ENCODE data around the gene AOC2. TPM values are rescaled to one million over a fixed set of nuclear protein-coding genes. Genes with fewer than 3 reads are reported as not detected.

The AOC2 gene
- total RNA-seq, 1 experiment from 2014 or later = 11.0 TPM

- no peak for ATAC-seq
- Mint-ChIP-seq H3K4me1 (no peaks in the 10 kb centered on the region), H3K36me3 (peaks cover 49% of the 10 kb centered on the region), H3K27ac (no peak overlapping the region), H3K27me3 (ENCODE audit: low read depth) (no peaks in the 10 kb centered on the region), H3K4me3 (no peak overlapping the region), H3K9me3 (no peaks in the 10 kb centered on the region)
- CTCF ChIA-PET = interaction anchor here (0.6 to 4.5 kb wide), 6 partner anchors 21 to 153 kb away, joined by 3 to 52 read pairs (median 6); partner anchors contain the start of genes BECN1 and RPL27
- POLR2A ChIA-PET = interaction anchor here (0.5 to 1.4 kb wide), 4 partner anchors 12 to 153 kb away, joined by 3 to 5 read pairs (median 3); partner anchors contain the start of gene PSME3
- no peak for DNase-seq (ENCODE audit: low spot score)
- TF ChIP-seq ZNF423 (CRISPR knock-in tag; IDR thresholded peaks at IDR 0.05) (no peak), HMGA2 (CRISPR knock-in tag; IDR thresholded peaks at IDR 0.05) (no peak), TCF7 (CRISPR knock-in tag; IDR thresholded peaks at IDR 0.05; ENCODE audit: low read depth) (no peak), RELA (CRISPR knock-in tag; IDR thresholded peaks at IDR 0.05; ENCODE audit: borderline replicate concordance) (no peak), GABPB1 (CRISPR knock-in tag; IDR thresholded peaks at IDR 0.05) (no peak), MXD4 (CRISPR knock-in tag; IDR thresholded peaks at IDR 0.05; ENCODE audit: borderline replicate concordance) (no peak), IRF2 (CRISPR knock-in tag; IDR thresholded peaks at IDR 0.05; ENCODE audit: borderline replicate concordance, low read depth) (no peak), ZNF512 (CRISPR knock-in tag; IDR thresholded peaks at IDR 0.05; ENCODE audit: borderline replicate concordance) (no peak), NFYB (CRISPR knock-in tag; conservative IDR thresholded peaks at IDR 0.05; ENCODE audit: low read depth) (no peak), ETV6 (CRISPR knock-in tag; IDR thresholded peaks at IDR 0.05) (no peak), JAZF1 (CRISPR knock-in tag; IDR thresholded peaks at IDR 0.05) (no peak), ATF6 (CRISPR knock-in tag; IDR thresholded peaks at IDR 0.05) (no peak), E2F5 (CRISPR knock-in tag; IDR thresholded peaks at IDR 0.05) (no peak)
- TF ChIP-seq, protein P1, sequence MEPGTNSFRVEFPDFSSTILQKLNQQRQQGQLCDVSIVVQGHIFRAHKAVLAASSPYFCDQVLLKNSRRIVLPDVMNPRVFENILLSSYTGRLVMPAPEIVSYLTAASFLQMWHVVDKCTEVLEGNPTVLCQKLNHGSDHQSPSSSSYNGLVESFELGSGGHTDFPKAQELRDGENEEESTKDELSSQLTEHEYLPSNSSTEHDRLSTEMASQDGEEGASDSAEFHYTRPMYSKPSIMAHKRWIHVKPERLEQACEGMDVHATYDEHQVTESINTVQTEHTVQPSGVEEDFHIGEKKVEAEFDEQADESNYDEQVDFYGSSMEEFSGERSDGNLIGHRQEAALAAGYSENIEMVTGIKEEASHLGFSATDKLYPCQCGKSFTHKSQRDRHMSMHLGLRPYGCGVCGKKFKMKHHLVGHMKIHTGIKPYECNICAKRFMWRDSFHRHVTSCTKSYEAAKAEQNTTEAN (CRISPR knock-in tag; IDR thresholded peaks at IDR 0.05) = no peak
- TF ChIP-seq, protein P2, sequence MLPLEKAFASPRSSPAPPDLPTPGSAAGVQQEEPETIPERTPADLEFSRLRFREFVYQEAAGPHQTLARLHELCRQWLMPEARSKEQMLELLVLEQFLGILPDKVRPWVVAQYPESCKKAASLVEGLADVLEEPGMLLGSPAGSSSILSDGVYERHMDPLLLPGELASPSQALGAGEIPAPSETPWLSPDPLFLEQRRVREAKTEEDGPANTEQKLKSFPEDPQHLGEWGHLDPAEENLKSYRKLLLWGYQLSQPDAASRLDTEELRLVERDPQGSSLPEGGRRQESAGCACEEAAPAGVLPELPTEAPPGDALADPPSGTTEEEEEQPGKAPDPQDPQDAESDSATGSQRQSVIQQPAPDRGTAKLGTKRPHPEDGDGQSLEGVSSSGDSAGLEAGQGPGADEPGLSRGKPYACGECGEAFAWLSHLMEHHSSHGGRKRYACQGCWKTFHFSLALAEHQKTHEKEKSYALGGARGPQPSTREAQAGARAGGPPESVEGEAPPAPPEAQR (CRISPR knock-in tag; IDR thresholded peaks at IDR 0.05) = no peak
- TF ChIP-seq, protein P3, sequence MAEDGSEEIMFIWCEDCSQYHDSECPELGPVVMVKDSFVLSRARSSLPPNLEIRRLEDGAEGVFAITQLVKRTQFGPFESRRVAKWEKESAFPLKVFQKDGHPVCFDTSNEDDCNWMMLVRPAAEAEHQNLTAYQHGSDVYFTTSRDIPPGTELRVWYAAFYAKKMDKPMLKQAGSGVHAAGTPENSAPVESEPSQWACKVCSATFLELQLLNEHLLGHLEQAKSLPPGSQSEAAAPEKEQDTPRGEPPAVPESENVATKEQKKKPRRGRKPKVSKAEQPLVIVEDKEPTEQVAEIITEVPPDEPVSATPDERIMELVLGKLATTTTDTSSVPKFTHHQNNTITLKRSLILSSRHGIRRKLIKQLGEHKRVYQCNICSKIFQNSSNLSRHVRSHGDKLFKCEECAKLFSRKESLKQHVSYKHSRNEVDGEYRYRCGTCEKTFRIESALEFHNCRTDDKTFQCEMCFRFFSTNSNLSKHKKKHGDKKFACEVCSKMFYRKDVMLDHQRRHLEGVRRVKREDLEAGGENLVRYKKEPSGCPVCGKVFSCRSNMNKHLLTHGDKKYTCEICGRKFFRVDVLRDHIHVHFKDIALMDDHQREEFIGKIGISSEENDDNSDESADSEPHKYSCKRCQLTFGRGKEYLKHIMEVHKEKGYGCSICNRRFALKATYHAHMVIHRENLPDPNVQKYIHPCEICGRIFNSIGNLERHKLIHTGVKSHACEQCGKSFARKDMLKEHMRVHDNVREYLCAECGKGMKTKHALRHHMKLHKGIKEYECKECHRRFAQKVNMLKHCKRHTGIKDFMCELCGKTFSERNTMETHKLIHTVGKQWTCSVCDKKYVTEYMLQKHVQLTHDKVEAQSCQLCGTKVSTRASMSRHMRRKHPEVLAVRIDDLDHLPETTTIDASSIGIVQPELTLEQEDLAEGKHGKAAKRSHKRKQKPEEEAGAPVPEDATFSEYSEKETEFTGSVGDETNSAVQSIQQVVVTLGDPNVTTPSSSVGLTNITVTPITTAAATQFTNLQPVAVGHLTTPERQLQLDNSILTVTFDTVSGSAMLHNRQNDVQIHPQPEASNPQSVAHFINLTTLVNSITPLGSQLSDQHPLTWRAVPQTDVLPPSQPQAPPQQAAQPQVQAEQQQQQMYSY (CRISPR knock-in tag; IDR thresholded peaks at IDR 0.05) = no peak
- TF ChIP-seq, protein P4, sequence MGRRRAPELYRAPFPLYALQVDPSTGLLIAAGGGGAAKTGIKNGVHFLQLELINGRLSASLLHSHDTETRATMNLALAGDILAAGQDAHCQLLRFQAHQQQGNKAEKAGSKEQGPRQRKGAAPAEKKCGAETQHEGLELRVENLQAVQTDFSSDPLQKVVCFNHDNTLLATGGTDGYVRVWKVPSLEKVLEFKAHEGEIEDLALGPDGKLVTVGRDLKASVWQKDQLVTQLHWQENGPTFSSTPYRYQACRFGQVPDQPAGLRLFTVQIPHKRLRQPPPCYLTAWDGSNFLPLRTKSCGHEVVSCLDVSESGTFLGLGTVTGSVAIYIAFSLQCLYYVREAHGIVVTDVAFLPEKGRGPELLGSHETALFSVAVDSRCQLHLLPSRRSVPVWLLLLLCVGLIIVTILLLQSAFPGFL (CRISPR knock-in tag; IDR thresholded peaks at IDR 0.05; ENCODE audit: borderline replicate concordance) = no peak
- TF ChIP-seq, protein P5, sequence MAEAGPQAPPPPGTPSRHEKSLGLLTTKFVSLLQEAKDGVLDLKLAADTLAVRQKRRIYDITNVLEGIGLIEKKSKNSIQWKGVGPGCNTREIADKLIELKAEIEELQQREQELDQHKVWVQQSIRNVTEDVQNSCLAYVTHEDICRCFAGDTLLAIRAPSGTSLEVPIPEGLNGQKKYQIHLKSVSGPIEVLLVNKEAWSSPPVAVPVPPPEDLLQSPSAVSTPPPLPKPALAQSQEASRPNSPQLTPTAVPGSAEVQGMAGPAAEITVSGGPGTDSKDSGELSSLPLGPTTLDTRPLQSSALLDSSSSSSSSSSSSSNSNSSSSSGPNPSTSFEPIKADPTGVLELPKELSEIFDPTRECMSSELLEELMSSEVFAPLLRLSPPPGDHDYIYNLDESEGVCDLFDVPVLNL (CRISPR knock-in tag; IDR thresholded peaks at IDR 0.05; ENCODE audit: borderline replicate concordance, low read depth) = no peak
Measured at GRCh38 chr17:42844761-42845555, 578 bp downstream of the AOC2 start.
